Esophagus muscularis mucosa (tissue), 4 donors: ENCODE data around the gene ZNHIT3. TPM values are rescaled to one million over a fixed set of nuclear protein-coding genes. Genes with fewer than 3 reads are reported as not detected.

Source experiments
- DNase-seq: peaks from one replicate; pipeline ENCODE4 v3.0.0-alpha.2; 2017; ENCODE audit errors: extremely low spot score
- H3K27ac ChIP-seq, 4 donors: fragments of 200-600 bp; sonication (generic); replicated peaks in 1 of 4; 1 replicate in 3 of 4; 2 replicates in 1 of 4; pipeline ENCODE4 v1.5.1; 2016 to 2019; ENCODE audit warnings: mild to moderate bottlenecking in 1 of 4
- H3K27me3 ChIP-seq, 4 donors: fragments of 200-600 bp; sonication (generic); one replicate each; pipeline versions ENCODE4 v1.5.1 to v1.6.0; 2016 to 2019
- H3K36me3 ChIP-seq, 4 donors: fragments of 200-600 bp; sonication (generic); one replicate each; pipeline ENCODE4 v1.5.1; 2016 to 2019
- H3K4me1 ChIP-seq, 4 donors: fragments of 200-600 bp; sonication (generic); one replicate each; pipeline ENCODE4 v1.5.1; 2016 to 2019
- H3K4me3 ChIP-seq, 4 donors: fragments of 200-600 bp; sonication (generic); 1 replicate in 2 of 4; 2 replicates in 2 of 4; pipeline ENCODE4 v1.5.1; 2016 to 2019; ENCODE audit warnings: mild to moderate bottlenecking in 4 of 4, moderate library complexity in 1 of 4
- H3K9me3 ChIP-seq, 4 donors: fragments of 200-600 bp; sonication (generic); 1 replicate in 3 of 4; 2 replicates in 1 of 4; pipeline ENCODE4 v1.5.1; 2016 to 2019
- EP300 ChIP-seq: sonication (generic); formaldehyde crosslinking; IDR thresholded peaks from one replicate; pipeline ENCODE4 v1.6.1; 2017; ENCODE audit warnings: antibody characterized with exemption
- POLR2A ChIP-seq: fragments of 450-650 bp; IDR thresholded peaks from one replicate; pipeline ENCODE4 v1.6.1; 2017; ENCODE audit warnings: antibody characterized with exemption, moderate library complexity, mild to moderate bottlenecking, low read depth
- POLR2AphosphoS5 ChIP-seq, 2 donors: sonication (generic); formaldehyde crosslinking; IDR thresholded peaks; one replicate each; pipeline ENCODE4 v1.6.1; 2017; ENCODE audit warnings: antibody characterized with exemption in 2 of 2
- WGBS: methylation state at CpG from one replicate; pipeline ENCODE4 v1.1.5; 2018; 5-methylcytosine and 5-hydroxymethylcytosine counted together
- intact Hi-C: fragments of 100-400 bp; cut with DNase I; formaldehyde crosslinking; loops from one replicate; pipeline ENCODE4 v1.15.1; 2023
- total RNA-seq, 4 donors: library from RNA; depleted of rRNA; stranded (reverse); fragments of >200 nt; gene quantifications; one replicate each; pipeline versions ENCODE4 v1.1.0 to v1.2.1, GENCODE V29; 2016
- TF ChIP-seq, protein P1 (sequence below), 3 experiments: fragments of 200-600 bp in 2 of 3; fragments of 450-650 bp in 1 of 3; sonication (generic) in 2 of 3; IDR thresholded peaks; one replicate each; pipeline ENCODE4 v1.5.1; 2017 to 2019; ENCODE audit warnings: antibody characterized with exemption in 3 of 3, mild to moderate bottlenecking in 2 of 3, moderate library complexity in 1 of 3

ZNHIT3 gene
- total RNA-seq, 4 donors from 2014 or later: 18.4 to 35.1 (median 25.8) TPM

DNA sequence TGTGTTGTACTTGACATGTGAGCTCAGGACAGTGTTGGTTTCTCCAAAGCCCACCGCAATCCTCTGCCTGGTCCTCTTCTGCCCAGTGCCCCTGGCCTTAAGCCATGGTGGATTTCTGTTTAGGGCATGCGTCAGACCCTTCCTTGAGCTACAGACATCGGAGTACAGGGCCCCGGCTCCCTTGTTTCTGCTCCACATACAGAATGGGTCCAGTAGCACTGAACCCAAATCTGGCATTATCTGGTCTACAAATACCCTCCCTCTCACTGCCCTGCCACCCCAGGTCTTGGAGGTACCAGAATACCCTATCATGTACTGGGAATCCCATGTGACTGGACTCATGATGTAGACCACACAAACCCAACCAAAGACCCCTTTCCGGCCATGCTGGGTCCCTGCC lies 27.4 kb upstream of the ZNHIT3 start:
- WGBS: 85% methylated on average over 4 of the region's 5 CpGs
- H3K27me3 ChIP-seq: peaks cover 0 to 43% (median 9%) of the 10 kb centered on the region in 4 donors

GRCh38 chr17:36459601-36460000 lies 26.9 kb upstream of the ZNHIT3 start:
- Histone ChIP-seq H3K9me3 (no peaks in the 10 kb centered on the region), H3K4me1 (peaks cover 0 to 4% (median 2%) of the 10 kb centered on the region in 4 donors), H3K36me3 (no peaks in the 10 kb centered on the region), H3K4me3 (no peak overlapping the region), H3K27me3 (peaks cover 0 to 49% (median 14%) of the 10 kb centered on the region in 4 donors), H3K27ac (no peak overlapping the region)
- intact Hi-C loops: no loop called here
- no peak for DNase-seq
- no peak for TF ChIP-seq POLR2A
- TF ChIP-seq POLR2AphosphoS5 (IDR thresholded peaks at IDR 0.05): no peak
- TF ChIP-seq, protein P1, sequence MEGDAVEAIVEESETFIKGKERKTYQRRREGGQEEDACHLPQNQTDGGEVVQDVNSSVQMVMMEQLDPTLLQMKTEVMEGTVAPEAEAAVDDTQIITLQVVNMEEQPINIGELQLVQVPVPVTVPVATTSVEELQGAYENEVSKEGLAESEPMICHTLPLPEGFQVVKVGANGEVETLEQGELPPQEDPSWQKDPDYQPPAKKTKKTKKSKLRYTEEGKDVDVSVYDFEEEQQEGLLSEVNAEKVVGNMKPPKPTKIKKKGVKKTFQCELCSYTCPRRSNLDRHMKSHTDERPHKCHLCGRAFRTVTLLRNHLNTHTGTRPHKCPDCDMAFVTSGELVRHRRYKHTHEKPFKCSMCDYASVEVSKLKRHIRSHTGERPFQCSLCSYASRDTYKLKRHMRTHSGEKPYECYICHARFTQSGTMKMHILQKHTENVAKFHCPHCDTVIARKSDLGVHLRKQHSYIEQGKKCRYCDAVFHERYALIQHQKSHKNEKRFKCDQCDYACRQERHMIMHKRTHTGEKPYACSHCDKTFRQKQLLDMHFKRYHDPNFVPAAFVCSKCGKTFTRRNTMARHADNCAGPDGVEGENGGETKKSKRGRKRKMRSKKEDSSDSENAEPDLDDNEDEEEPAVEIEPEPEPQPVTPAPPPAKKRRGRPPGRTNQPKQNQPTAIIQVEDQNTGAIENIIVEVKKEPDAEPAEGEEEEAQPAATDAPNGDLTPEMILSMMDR (IDR thresholded peaks at IDR 0.05): no peak
- WGBS: 68% methylated on average over 7 of the region's 7 CpGs

More for the DNA sequence above, 27.4 kb upstream of the ZNHIT3 start:
- TF ChIP-seq, protein P1 (IDR thresholded peaks at IDR 0.05): no peak
- TF ChIP-seq POLR2AphosphoS5 (IDR thresholded peaks at IDR 0.05) (no peak), EP300 (no peak), POLR2A (no peak)
- Histone ChIP-seq H3K9me3 (no peaks in the 10 kb centered on the region), H3K4me1 (peaks cover 0 to 4% (median 1%) of the 10 kb centered on the region in 4 donors), H3K36me3 (no peaks in the 10 kb centered on the region), H3K4me3 (no peak overlapping the region), H3K27ac (no peak overlapping the region)
- intact Hi-C loops: no loop called here
- no peak for DNase-seq

- peaks cover 0 to 57% (median 20%) of the 10 kb centered on the region in 4 donors for H3K27me3 ChIP-seq
- peaks cover 0 to 4% (median 2%) of the 10 kb centered on the region in 4 donors for H3K4me1 ChIP-seq
- no peak for DNase-seq
- no peak overlapping the region for H3K4me3 ChIP-seq
- no peak overlapping the region for H3K27ac ChIP-seq
- H3K9me3 ChIP-seq: no peaks in the 10 kb centered on the region
- intact Hi-C loops: no loop called here
- no peaks in the 10 kb centered on the region for H3K36me3 ChIP-seq
- no peak for TF ChIP-seq POLR2AphosphoS5 (IDR thresholded peaks at IDR 0.05)
- no peak for TF ChIP-seq EP300
- TF ChIP-seq POLR2A: no peak
- TF ChIP-seq, protein P1 (IDR thresholded peaks at IDR 0.05): no peak
- 64% methylated on average over 5 of the region's 5 CpGs for WGBS
These were observed 26.1 kb upstream of the ZNHIT3 start for GRCh38 chr17:36460265-36460937.

DNA sequence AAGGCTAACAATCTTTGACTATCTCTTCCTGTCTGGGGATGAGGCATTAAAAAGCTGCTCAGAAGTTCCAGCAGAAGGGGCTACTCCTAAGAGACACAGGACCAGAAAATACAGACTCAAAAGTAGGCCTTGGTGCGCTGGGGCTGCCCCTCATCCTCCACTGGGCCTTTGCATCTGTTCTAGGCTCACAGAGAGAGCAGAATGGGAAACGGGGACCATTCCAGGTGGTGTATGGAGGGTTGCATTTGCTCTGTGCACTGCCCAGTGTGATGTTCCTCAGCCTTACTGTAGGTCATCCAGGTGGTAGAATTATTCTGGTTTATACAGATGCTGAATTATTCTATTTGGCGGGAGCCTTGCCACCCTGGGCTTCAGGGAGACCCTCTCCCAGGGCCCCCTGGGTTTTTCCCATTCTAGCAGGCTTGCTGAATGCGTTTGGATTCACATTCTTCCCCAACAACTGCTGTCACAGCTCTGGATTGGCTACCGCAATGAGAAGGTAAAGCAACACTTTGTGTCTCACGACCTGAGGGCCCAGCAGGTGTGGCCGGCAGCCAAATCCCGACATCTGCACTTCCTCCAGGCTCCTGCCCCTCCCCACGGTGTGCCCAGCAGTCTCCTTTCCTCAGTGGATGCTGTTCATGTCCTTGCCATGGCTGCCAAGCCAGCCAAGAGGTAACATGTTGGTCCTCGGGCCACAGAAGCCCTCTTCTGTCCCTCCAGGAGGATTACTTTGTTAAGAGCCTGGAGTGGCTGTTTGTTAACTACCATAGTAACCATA lies 25.0 kb upstream of the ZNHIT3 start:
- 55% methylated on average over 10 of the region's 10 CpGs for WGBS
- TF ChIP-seq EP300 (no peak), POLR2AphosphoS5 (IDR thresholded peaks at IDR 0.05) (no peak), POLR2A (no peak)
- TF ChIP-seq, protein P1 (IDR thresholded peaks at IDR 0.05): no peak
- H3K36me3 ChIP-seq: no peaks in the 10 kb centered on the region
- H3K27me3 ChIP-seq: peaks cover 0 to 65% (median 21%) of the 10 kb centered on the region in 4 donors
- H3K27ac ChIP-seq: no peak overlapping the region
- H3K4me1 ChIP-seq: peaks cover 0 to 4% (median 2%) of the 10 kb centered on the region in 4 donors
- intact Hi-C loops: no loop called here
- no peak for DNase-seq
- H3K9me3 ChIP-seq: no peaks in the 10 kb centered on the region
- no peak overlapping the region for H3K4me3 ChIP-seq
